A673 (cell line): ENCODE results near the gene NCOR1.
"Not testable (repeated sequence)": the region's sequence is repeated elsewhere in the genome, so short reads cannot be mapped to it uniquely, and the experiment has no call there.

Experiments
- CTCF ChIP-seq: fragments of 300-800, 200-600 bp; sonication (generic); conservative IDR thresholded peaks from 2 replicates; pipeline ENCODE4 v1.5.1; 2017; ENCODE audit warnings: low read depth, mild to moderate bottlenecking, antibody characterized with exemption, low read length, moderate library complexity, mixed read lengths
- EZH2 ChIP-seq: fragments of 200-600 bp; sonication (generic); IDR thresholded peaks from 2 replicates; pipeline ENCODE4 v1.6.1; 2017; ENCODE audit warnings: borderline replicate concordance, low read depth, mild to moderate bottlenecking, mixed read lengths, antibody characterized with exemption, low read length; ENCODE audit not compliant: poor library complexity, severe bottlenecking

- TF ChIP-seq CTCF, EZH2: not testable (repeated sequence)
These were observed 69.9 kb downstream of the NCOR1 start for GRCh38 chr17:16145319-16145890.
